ENCODE data around the gene CD79B. TPM values are rescaled to one million over a fixed set of nuclear protein-coding genes. Genes with fewer than 3 reads are reported as not detected.

The CD79B gene
- total and polyA plus RNA-seq, 7 experiments from 2014 or later: 11.8 to 44.9 (median 28.8) TPM

DNA sequence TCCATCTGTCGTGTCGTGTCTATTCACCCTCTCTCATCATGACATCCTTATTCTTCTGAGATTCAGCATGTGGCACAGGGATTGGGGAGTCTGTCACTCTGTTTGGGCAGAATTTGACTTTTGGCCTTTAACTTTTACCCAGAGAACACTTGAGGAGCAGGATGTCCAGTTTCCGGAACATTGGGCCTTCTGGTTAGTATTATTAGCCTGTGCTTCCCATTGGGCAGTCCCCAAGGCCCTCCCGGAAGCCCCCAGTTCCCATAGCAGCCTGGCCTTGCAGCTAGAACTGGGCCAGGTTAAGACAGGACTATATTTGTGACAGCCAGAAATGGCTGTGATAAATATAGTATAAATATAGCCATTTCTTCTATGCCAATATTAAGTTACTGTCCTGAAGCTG is 31.0 kb upstream of the CD79B start:
- no peaks in the 10 kb centered on the region for H3K9me3 ChIP-seq (ENCODE audit: control insufficient read depth in 2 of 3, low read length in 3 of 3)
- H3K4me3 ChIP-seq (ENCODE audit: low read length): no peak overlapping the region
- H3K27me3 ChIP-seq (ENCODE audit: control insufficient read depth in 2 of 2, insufficient read depth in 2 of 2, low read length in 2 of 2): no peaks in the 10 kb centered on the region
- intact Hi-C loops (cut with micrococcal nuclease): no loop called here
- ChIA-PET CTCF (interaction anchor here (1.3 kb wide), 1 partner anchor 66 kb away, joined by 4 read pairs; no protein-coding TSS in a partner anchor), POLR2A (interaction anchor here (0.7 kb wide), 1 partner anchor 21 kb away, joined by 3 read pairs; no protein-coding TSS in a partner anchor)
- H3K27ac ChIP-seq (ENCODE audit: low read depth, low read length): no peak overlapping the region
- no peak for ATAC-seq
- Mint-ChIP-seq H3K27me3 (no peaks in the 10 kb centered on the region), H3K4me1 (peaks cover 9 to 25% (median 18%) of the 10 kb centered on the region in 7 donors), H3K9me3 (no peaks in the 10 kb centered on the region), H3K4me3 (no peak overlapping the region), H3K36me3 (no peaks in the 10 kb centered on the region), H3K27ac (peak overlapping the region in 4 of 9 donors; percentile 33 to 65 (median 50))
- peaks cover 9 to 14% of the 10 kb centered on the region in 2 donors for H3K4me1 ChIP-seq (ENCODE audit: control insufficient read depth in 2 of 2, insufficient read depth in 2 of 2, low read length in 2 of 2)
- no peak for DNase-seq
- no peaks in the 10 kb centered on the region for H3K36me3 ChIP-seq (ENCODE audit: control insufficient read depth in 2 of 3, insufficient read depth in 3 of 3, low read length in 3 of 3)

- CTCF ChIA-PET: no interaction called here
- POLR2A ChIA-PET: interaction anchor here (1.2 kb wide), 1 partner anchor 183 kb away, joined by 3 read pairs; no protein-coding TSS in a partner anchor
- H3K4me3 ChIP-seq (ENCODE audit: low read length): no peak overlapping the region
- Mint-ChIP-seq H3K27ac (peak overlapping the region in 3 of 9 donors; percentile 33 to 63 (median 51)), H3K36me3 (no peaks in the 10 kb centered on the region), H3K9me3 (no peaks in the 10 kb centered on the region), H3K4me1 (peaks cover 9 to 23% (median 15%) of the 10 kb centered on the region in 7 donors), H3K4me3 (no peak overlapping the region), H3K27me3 (no peaks in the 10 kb centered on the region)
- H3K27me3 ChIP-seq (ENCODE audit: control insufficient read depth in 2 of 2, insufficient read depth in 2 of 2, low read length in 2 of 2): no peaks in the 10 kb centered on the region
- H3K9me3 ChIP-seq (ENCODE audit: control insufficient read depth in 2 of 3, low read length in 3 of 3): no peaks in the 10 kb centered on the region
- no peak overlapping the region for H3K27ac ChIP-seq (ENCODE audit: low read depth, low read length)
- no peaks in the 10 kb centered on the region for H3K36me3 ChIP-seq (ENCODE audit: control insufficient read depth in 2 of 3, insufficient read depth in 3 of 3, low read length in 3 of 3)
- intact Hi-C loops (cut with micrococcal nuclease): no loop called here
- ATAC-seq: no peak
- no peak for DNase-seq
- H3K4me1 ChIP-seq (ENCODE audit: control insufficient read depth in 2 of 2, insufficient read depth in 2 of 2, low read length in 2 of 2): peaks cover 9 to 12% of the 10 kb centered on the region in 2 donors
These were observed 30.2 kb upstream of the CD79B start for GRCh38 chr17:63962298-63962744.

DNA sequence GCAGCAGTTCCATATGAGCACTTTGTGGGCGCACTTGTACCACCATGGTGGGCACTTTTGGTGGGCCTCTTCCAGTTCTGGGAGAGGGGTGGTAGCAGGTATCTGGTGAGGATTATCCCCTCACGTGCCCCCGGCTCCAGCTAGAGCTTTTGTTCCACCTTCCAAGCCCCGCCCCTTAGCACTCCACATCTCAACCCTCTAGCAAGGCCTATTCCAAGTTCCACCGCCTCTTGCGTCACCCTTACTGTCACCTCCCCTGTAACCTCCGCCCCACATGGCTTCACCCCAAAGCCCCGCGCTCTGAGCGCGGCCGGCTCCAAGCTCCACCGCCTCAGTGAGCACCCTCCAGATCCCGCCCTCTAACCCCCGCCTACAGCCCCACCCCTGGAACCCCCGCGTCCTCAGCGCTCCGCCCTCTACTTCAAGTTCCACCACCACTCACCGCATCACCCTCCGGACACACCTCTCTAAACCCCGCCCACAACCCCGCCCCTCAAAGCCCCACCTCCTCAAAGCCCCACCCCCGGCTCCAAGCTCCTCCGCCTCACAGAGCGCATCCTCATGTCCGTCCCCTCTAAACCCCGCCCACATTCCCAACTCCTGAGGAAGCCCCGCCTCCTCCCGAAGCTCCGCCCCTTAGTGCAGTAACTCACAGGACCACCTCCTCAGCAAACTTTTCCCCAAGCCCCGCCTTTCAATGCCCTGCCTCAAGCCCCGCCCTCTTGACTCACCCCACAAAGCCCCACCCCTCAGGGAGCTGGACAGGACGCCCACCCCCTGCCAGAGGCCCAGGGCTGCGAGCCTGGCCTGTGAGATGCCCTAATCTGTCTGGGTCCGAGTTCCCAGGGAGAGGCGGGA is 29.5 kb upstream of the CD79B start:
- ChIA-PET CTCF (interaction anchor here (0.9 kb wide), 1 partner anchor 67 kb away, joined by 3 read pairs; no protein-coding TSS in a partner anchor), POLR2A (interaction anchor here (0.8 to 1.2 kb wide), 2 partner anchors 90 to 184 kb away, joined by 3 to 5 read pairs; no protein-coding TSS in a partner anchor)
- H3K36me3 ChIP-seq (ENCODE audit: control insufficient read depth in 2 of 3, insufficient read depth in 3 of 3, low read length in 3 of 3): no peaks in the 10 kb centered on the region
- Mint-ChIP-seq H3K36me3 (no peaks in the 10 kb centered on the region), H3K27me3 (no peaks in the 10 kb centered on the region), H3K4me3 (peak overlapping the region in 3 of 10 donors; percentile 52 to 68 (median 62)), H3K4me1 (peaks cover 4 to 15% (median 8%) of the 10 kb centered on the region in 7 donors), H3K27ac (peak overlapping the region in 2 of 9 donors; percentile 12 to 52), H3K9me3 (no peaks in the 10 kb centered on the region)
- H3K27me3 ChIP-seq (ENCODE audit: control insufficient read depth in 2 of 2, insufficient read depth in 2 of 2, low read length in 2 of 2): no peaks in the 10 kb centered on the region
- no peak overlapping the region for H3K27ac ChIP-seq (ENCODE audit: low read depth, low read length)
- DNase-seq (peak in 2 of 9 donors; percentile 48 to 59), ATAC-seq (peak; percentile 81)
- no peak overlapping the region for H3K4me3 ChIP-seq (ENCODE audit: low read length)
- H3K4me1 ChIP-seq (ENCODE audit: control insufficient read depth in 2 of 2, insufficient read depth in 2 of 2, low read length in 2 of 2): peaks cover 5% of the 10 kb centered on the region in 2 donors
- intact Hi-C loops (cut with micrococcal nuclease): loop anchor here in 1 of 2 donors (1.0 kb wide), 1 partner anchor 169 kb away; the partner anchor contains the start of gene ERN1
- H3K9me3 ChIP-seq (ENCODE audit: control insufficient read depth in 2 of 3, low read length in 3 of 3): no peaks in the 10 kb centered on the region

- no peaks in the 10 kb centered on the region for H3K36me3 ChIP-seq (ENCODE audit: control insufficient read depth in 2 of 3, insufficient read depth in 3 of 3, low read length in 3 of 3)
- Mint-ChIP-seq H3K27ac (no peak overlapping the region), H3K4me3 (no peak overlapping the region), H3K27me3 (no peaks in the 10 kb centered on the region), H3K4me1 (peaks cover 0 to 19% (median 7%) of the 10 kb centered on the region in 7 donors), H3K9me3 (no peaks in the 10 kb centered on the region), H3K36me3 (no peaks in the 10 kb centered on the region)
- no peak overlapping the region for H3K27ac ChIP-seq (ENCODE audit: low read depth, low read length)
- ChIA-PET POLR2A (interaction anchor here (1.2 kb wide), 1 partner anchor 14 kb away, joined by 3 read pairs; no protein-coding TSS in a partner anchor), CTCF (interaction anchor here (1.3 kb wide), 1 partner anchor 14 kb away, joined by 4 read pairs; no protein-coding TSS in a partner anchor)
- intact Hi-C loops (cut with micrococcal nuclease): no loop called here
- no peaks in the 10 kb centered on the region for H3K9me3 ChIP-seq (ENCODE audit: control insufficient read depth in 2 of 3, low read length in 3 of 3)
- no peaks in the 10 kb centered on the region for H3K4me1 ChIP-seq (ENCODE audit: control insufficient read depth in 2 of 2, insufficient read depth in 2 of 2, low read length in 2 of 2)
- no peaks in the 10 kb centered on the region for H3K27me3 ChIP-seq (ENCODE audit: control insufficient read depth in 2 of 2, insufficient read depth in 2 of 2, low read length in 2 of 2)
- DNase-seq: no peak
- no peak for ATAC-seq
- H3K4me3 ChIP-seq (ENCODE audit: low read length): no peak overlapping the region
These were observed 28.3 kb upstream of the CD79B start for GRCh38 chr17:63960430-63960829.

GRCh38 chr17:63960006-63960405 is 27.9 kb upstream of the CD79B start:
- Histone ChIP-seq H3K4me1 (ENCODE audit: control insufficient read depth in 2 of 2, insufficient read depth in 2 of 2, low read length in 2 of 2) (peaks cover 1 to 2% of the 10 kb centered on the region in 2 donors), H3K9me3 (ENCODE audit: control insufficient read depth in 2 of 3, low read length in 3 of 3) (no peaks in the 10 kb centered on the region), H3K27me3 (ENCODE audit: control insufficient read depth in 2 of 2, insufficient read depth in 2 of 2, low read length in 2 of 2) (no peaks in the 10 kb centered on the region), H3K36me3 (ENCODE audit: control insufficient read depth in 2 of 3, insufficient read depth in 3 of 3, low read length in 3 of 3) (no peaks in the 10 kb centered on the region), H3K27ac (ENCODE audit: low read depth, low read length) (no peak overlapping the region), H3K4me3 (ENCODE audit: low read length) (no peak overlapping the region)
- Mint-ChIP-seq H3K27ac (peak overlapping the region in 1 of 9 donors; percentile 63), H3K4me1 (peaks cover 3 to 22% (median 8%) of the 10 kb centered on the region in 7 donors), H3K27me3 (no peaks in the 10 kb centered on the region), H3K36me3 (no peaks in the 10 kb centered on the region), H3K4me3 (no peak overlapping the region), H3K9me3 (no peaks in the 10 kb centered on the region)
- ATAC-seq (no peak), DNase-seq (no peak)
- ChIA-PET CTCF (interaction anchor here (1.3 kb wide), 1 partner anchor 14 kb away, joined by 4 read pairs; no protein-coding TSS in a partner anchor), POLR2A (interaction anchor here (1.2 kb wide), 1 partner anchor 14 kb away, joined by 3 read pairs; no protein-coding TSS in a partner anchor)
- intact Hi-C loops (cut with micrococcal nuclease): no loop called here

DNA sequence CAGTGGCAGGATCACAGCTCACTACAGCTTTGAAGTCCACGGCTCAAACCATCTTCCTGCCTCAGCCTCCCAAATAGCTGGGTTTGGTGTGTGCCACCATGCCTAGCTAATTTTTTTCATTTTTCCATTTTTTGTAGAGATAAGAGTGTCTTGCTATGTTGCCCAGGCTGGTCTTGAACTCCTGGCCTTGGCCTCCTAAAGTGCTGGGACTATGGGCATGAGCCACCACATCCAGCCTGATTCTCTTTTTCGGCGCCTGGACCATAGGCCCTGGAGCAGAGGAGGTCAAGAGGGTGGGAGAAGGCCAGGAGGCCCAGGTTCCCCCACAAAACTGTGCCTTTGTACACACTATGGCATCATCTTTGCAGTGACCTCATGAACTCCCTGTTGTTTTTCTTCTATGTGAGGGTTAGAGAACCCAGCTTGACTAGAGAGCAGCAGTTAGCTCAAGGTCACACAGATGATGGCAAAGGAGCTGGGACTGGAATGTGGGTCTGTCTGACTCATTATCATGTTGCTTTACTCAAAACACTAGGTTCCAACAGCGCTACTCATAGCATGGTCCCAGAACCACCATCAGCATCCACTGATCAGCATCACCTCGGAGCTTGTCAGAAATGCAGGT is 24.3 kb upstream of the CD79B start:
- DNase-seq: no peak
- peak overlapping the region in 5 of 9 donors; percentile 25 to 84 (median 53) for H3K27ac Mint-ChIP-seq

More for the DNA sequence above, 24.3 kb upstream of the CD79B start:
- no peak for ATAC-seq
- no peaks in the 10 kb centered on the region for H3K9me3 ChIP-seq (ENCODE audit: control insufficient read depth in 2 of 3, low read length in 3 of 3)
- Mint-ChIP-seq H3K9me3 (no peaks in the 10 kb centered on the region), H3K4me3 (no peak overlapping the region), H3K27me3 (no peaks in the 10 kb centered on the region), H3K4me1 (peaks cover 10 to 32% (median 20%) of the 10 kb centered on the region in 7 donors), H3K36me3 (no peaks in the 10 kb centered on the region)
- H3K27me3 ChIP-seq (ENCODE audit: control insufficient read depth in 2 of 2, insufficient read depth in 2 of 2, low read length in 2 of 2): no peaks in the 10 kb centered on the region
- intact Hi-C loops (cut with micrococcal nuclease): no loop called here
- ChIA-PET CTCF (interaction anchor here (0.9 to 2.9 kb wide), 2 partner anchors 38 to 69 kb away, joined by 3 to 10 read pairs; partner anchors contain the start of gene GH1), POLR2A (no interaction called here)
- H3K4me3 ChIP-seq (ENCODE audit: low read length): no peak overlapping the region
- no peaks in the 10 kb centered on the region for H3K36me3 ChIP-seq (ENCODE audit: control insufficient read depth in 2 of 3, insufficient read depth in 3 of 3, low read length in 3 of 3)
- peaks cover 17 to 18% of the 10 kb centered on the region in 2 donors for H3K4me1 ChIP-seq (ENCODE audit: control insufficient read depth in 2 of 2, insufficient read depth in 2 of 2, low read length in 2 of 2)
- H3K27ac ChIP-seq (ENCODE audit: low read depth, low read length): no peak overlapping the region

All from naive thymus-derived CD4-positive, alpha-beta T cell (primary cell).